Common myeloid progenitor, CD34-positive (primary cell): ENCODE measurements around the gene IFITM2.
A peak's percentile ranks its signal among the peaks of the same experiment; 100 is the strongest.
"Not testable (repeated sequence)": the region's sequence is repeated elsewhere in the genome, so short reads cannot be mapped to it uniquely, and the experiment has no call there.

Experiments
- CTCF ChIA-PET: fragments of 350-600 bp; sonication (Branson Sonifier 250); formaldehyde crosslinking; loops from one replicate; lab custom pipeline; 2021; ENCODE audit warnings: antibody characterized with exemption; lab: Charles Lee
- POLR2A ChIA-PET: fragments of 350-600 bp; sonication (Branson Sonifier 250); formaldehyde crosslinking; loops from one replicate; lab custom pipeline; 2021; ENCODE audit warnings: antibody characterized with exemption; lab: Charles Lee
- DNase-seq, 3 donors: peaks; one replicate each; pipeline versions ENCODE4 v3.0.0 to v3.0.0-alpha.2; 2013
- H3K27ac ChIP-seq, 2 experiments: 1 replicate in 1 of 2; 2 replicates in 1 of 2; pipeline ENCODE4 v1.7.0; 2013; ENCODE audit warnings: inconsistent platforms in 2 of 2, low read length in 2 of 2, mild to moderate bottlenecking in 2 of 2, low read depth in 1 of 2, moderate library complexity in 1 of 2; ENCODE audit not compliant: severe bottlenecking in 2 of 2, insufficient read depth in 1 of 2, poor library complexity in 1 of 2
- H3K27me3 ChIP-seq, 5 experiments: replicated peaks in 2 of 5; 1 replicate in 3 of 5; 2 replicates in 2 of 5; pipeline versions ENCODE4 v1.6.1 to v1.7.0; 2013; ENCODE audit warnings: low read length in 4 of 5, mild to moderate bottlenecking in 2 of 5, moderate library complexity in 2 of 5, inconsistent platforms in 1 of 5; ENCODE audit not compliant: insufficient read depth in 5 of 5, control insufficient read depth in 4 of 5
- H3K36me3 ChIP-seq, 4 experiments: 1 replicate in 2 of 4; 2 replicates in 2 of 4; pipeline versions ENCODE4 v1.6.1 to v1.7.0; 2013; ENCODE audit warnings: low read length in 3 of 4, control low read depth in 1 of 4, mild to moderate bottlenecking in 1 of 4; ENCODE audit not compliant: control insufficient read depth in 4 of 4, insufficient read depth in 4 of 4
- H3K4me1 ChIP-seq, 4 experiments: 1 replicate in 3 of 4; 2 replicates in 1 of 4; pipeline versions ENCODE4 v1.6.1 to v1.7.1; 2013; ENCODE audit warnings: low read length in 3 of 4, mild to moderate bottlenecking in 3 of 4, control low read depth in 1 of 4, inconsistent platforms in 1 of 4, moderate library complexity in 1 of 4; ENCODE audit not compliant: control insufficient read depth in 4 of 4, insufficient read depth in 4 of 4; ENCODE audit errors: control extremely low read depth in 1 of 4
- H3K4me3 ChIP-seq, 7 experiments: 1 replicate in 4 of 7; 2 replicates in 3 of 7; pipeline versions ENCODE4 v1.5.1 to v1.7.0; 2013; ENCODE audit warnings: mild to moderate bottlenecking in 7 of 7, low read length in 6 of 7, moderate library complexity in 6 of 7, inconsistent platforms in 2 of 7, low read depth in 2 of 7, control low read depth in 1 of 7; ENCODE audit not compliant: insufficient read depth in 4 of 7, control insufficient read depth in 1 of 7; ENCODE audit errors: extremely low read depth in 1 of 7
- H3K9me3 ChIP-seq, 5 experiments: 1 replicate in 4 of 5; 2 replicates in 1 of 5; pipeline versions ENCODE4 v1.6.1 to v1.7.1; 2013; ENCODE audit warnings: low read length in 4 of 5, mild to moderate bottlenecking in 2 of 5, inconsistent platforms in 1 of 5, low read depth in 1 of 5, moderate library complexity in 1 of 5; ENCODE audit not compliant: control insufficient read depth in 4 of 5, insufficient read depth in 2 of 5; ENCODE audit errors: control extremely low read depth in 1 of 5
- WGBS: methylation state at CpG from one replicate; pipeline ENCODE4 v1.1.5; 2013; ENCODE audit not compliant: insufficient coverage; 5-methylcytosine and 5-hydroxymethylcytosine counted together

Gene IFITM2

GRCh38 chr11:328516-329100 lies 21.0 kb downstream of the IFITM2 start:
- Histone ChIP-seq H3K27ac (peak overlapping the region in 1 of 2 experiments; percentile 71), H3K4me1 (peaks cover 2 to 74% (median 32%) of the 10 kb centered on the region in 4 experiments)
- H3K36me3 ChIP-seq, H3K27me3 ChIP-seq, DNase-seq, H3K9me3 ChIP-seq, POLR2A ChIA-PET, H3K4me3 ChIP-seq: not testable (repeated sequence)
- WGBS: 100% methylated on average over 6 of the region's 15 CpGs
- CTCF ChIA-PET: interaction anchor here (1.5 to 1.9 kb wide), 5 partner anchors 11 to 27 kb away, joined by 3 to 16 read pairs (median 8); no protein-coding TSS in a partner anchor

- Histone ChIP-seq H3K27me3 (no peaks in the 10 kb centered on the region), H3K9me3 (peaks cover 0 to 5% (median 0%) of the 10 kb centered on the region in 5 experiments), H3K36me3 (no peaks in the 10 kb centered on the region), H3K4me1 (peaks cover 2 to 69% (median 30%) of the 10 kb centered on the region in 4 experiments), H3K4me3 (no peak overlapping the region), H3K27ac (peak overlapping the region in 1 of 2 experiments; percentile 70)
- 100% methylated on average over 1 of the region's 2 CpGs for WGBS
- no peak for DNase-seq
- POLR2A ChIA-PET: no interaction called here
- CTCF ChIA-PET: interaction anchor here (0.9 to 1.9 kb wide), 5 partner anchors 10 to 26 kb away, joined by 3 to 16 read pairs (median 6); partner anchors contain the start of gene IFITM3
Measured at GRCh38 chr11:329886-330253, 22.3 kb downstream of the IFITM2 start.

- peak overlapping the region in 1 of 2 experiments; percentile 70 for H3K27ac ChIP-seq
- DNase-seq: no peak
- H3K27me3 ChIP-seq: no peaks in the 10 kb centered on the region
- ChIA-PET POLR2A (no interaction called here), CTCF (interaction anchor here (0.9 to 1.9 kb wide), 5 partner anchors 9 to 25 kb away, joined by 3 to 16 read pairs (median 6); partner anchors contain the start of gene IFITM3)
- H3K4me1 ChIP-seq: peaks cover 2 to 70% (median 31%) of the 10 kb centered on the region in 4 experiments
- no peaks in the 10 kb centered on the region for H3K36me3 ChIP-seq
- WGBS: 96% methylated on average over 11 of the region's 14 CpGs
- H3K9me3 ChIP-seq: peaks cover 0 to 5% (median 0%) of the 10 kb centered on the region in 5 experiments
- H3K4me3 ChIP-seq: no peak overlapping the region
Measured at GRCh38 chr11:330307-330693, 22.7 kb downstream of the IFITM2 start.

GRCh38 chr11:330694-331357 lies 23.2 kb downstream of the IFITM2 start:
- no peak for DNase-seq
- 86% methylated on average over 31 of the region's 34 CpGs for whole genome bisulfite sequencing
- ChIA-PET POLR2A (no interaction called here), CTCF (interaction anchor here (0.9 to 2.2 kb wide), 3 partner anchors 9 to 24 kb away, joined by 4 to 16 read pairs (median 6); partner anchors contain the start of gene IFITM3)
- Histone ChIP-seq H3K27ac (peak overlapping the region in 1 of 2 experiments; percentile 70), H3K36me3 (no peaks in the 10 kb centered on the region), H3K9me3 (peaks cover 0 to 5% (median 0%) of the 10 kb centered on the region in 5 experiments), H3K27me3 (no peaks in the 10 kb centered on the region), H3K4me1 (peaks cover 2 to 73% (median 36%) of the 10 kb centered on the region in 4 experiments), H3K4me3 (no peak overlapping the region)

GRCh38 chr11:331358-332060 lies 23.9 kb downstream of the IFITM2 start:
- no peak for DNase-seq
- Histone ChIP-seq H3K4me3 (no peak overlapping the region), H3K4me1 (peaks cover 8 to 73% (median 38%) of the 10 kb centered on the region in 4 experiments), H3K36me3 (no peaks in the 10 kb centered on the region), H3K9me3 (peaks cover 0 to 5% (median 0%) of the 10 kb centered on the region in 5 experiments), H3K27ac (no peak overlapping the region), H3K27me3 (no peaks in the 10 kb centered on the region)
- WGBS: 92% methylated on average over 17 of the region's 19 CpGs
- POLR2A ChIA-PET: no interaction called here
- CTCF ChIA-PET: interaction anchor here (2.2 kb wide), 1 partner anchor 23 kb away, joined by 4 read pairs; no protein-coding TSS in a partner anchor

- CTCF ChIA-PET: interaction anchor here (1.0 to 2.2 kb wide), 4 partner anchors 16 to 27 kb away, joined by 3 to 4 read pairs (median 4); no protein-coding TSS in a partner anchor
Measured at GRCh38 chr11:332651-333480, 25.2 kb downstream of the IFITM2 start.

More at GRCh38 chr11:332651-333480, 25.2 kb downstream of the IFITM2 start:
- H3K9me3 ChIP-seq: peaks cover 0 to 5% (median 0%) of the 10 kb centered on the region in 5 experiments
- 92% methylated on average over 19 of the region's 23 CpGs for WGBS
- no peak for DNase-seq
- POLR2A ChIA-PET: no interaction called here
- no peaks in the 10 kb centered on the region for H3K36me3 ChIP-seq
- H3K27ac ChIP-seq: no peak overlapping the region
- no peak overlapping the region for H3K4me3 ChIP-seq
- H3K27me3 ChIP-seq: no peaks in the 10 kb centered on the region
- peaks cover 8 to 72% (median 34%) of the 10 kb centered on the region in 4 experiments for H3K4me1 ChIP-seq
